IPS-NIHi11 (cell line): ENCODE measurements around the gene SEMA5A.

Experiments
- DNase-seq: peaks from one replicate; pipeline ENCODE4 v3.0.0; 2012; ENCODE audit warnings: mixed read lengths, low spot score

The SEMA5A gene

DNA sequence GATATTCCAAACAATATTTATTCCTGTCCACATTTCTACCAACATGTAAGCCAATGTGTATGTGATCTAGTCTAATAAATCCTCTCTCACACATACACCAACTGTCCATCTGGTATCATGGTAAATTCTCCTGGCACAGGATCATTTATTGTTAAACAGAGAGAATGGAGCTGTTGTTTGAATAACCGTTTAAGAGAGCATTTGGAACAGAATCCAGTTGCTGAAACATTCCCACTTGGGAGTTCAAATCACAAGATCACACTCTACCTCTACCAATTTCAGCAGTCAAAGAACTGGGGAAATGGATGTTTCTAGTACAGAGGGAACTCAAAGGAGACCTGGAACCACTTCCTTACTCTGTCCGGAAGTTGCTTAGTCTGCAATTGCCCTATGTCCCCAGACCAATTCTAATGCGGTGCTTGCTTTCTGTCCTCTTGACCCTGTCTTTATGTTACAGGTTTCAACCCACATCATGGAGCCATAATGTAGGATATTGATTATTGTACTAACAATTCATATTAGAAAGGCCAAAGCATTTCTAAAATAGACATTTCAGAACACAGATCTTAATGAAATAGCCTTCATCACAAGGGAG, 488.4 kb downstream of the SEMA5A start:
- no peak for DNase-seq

DNA sequence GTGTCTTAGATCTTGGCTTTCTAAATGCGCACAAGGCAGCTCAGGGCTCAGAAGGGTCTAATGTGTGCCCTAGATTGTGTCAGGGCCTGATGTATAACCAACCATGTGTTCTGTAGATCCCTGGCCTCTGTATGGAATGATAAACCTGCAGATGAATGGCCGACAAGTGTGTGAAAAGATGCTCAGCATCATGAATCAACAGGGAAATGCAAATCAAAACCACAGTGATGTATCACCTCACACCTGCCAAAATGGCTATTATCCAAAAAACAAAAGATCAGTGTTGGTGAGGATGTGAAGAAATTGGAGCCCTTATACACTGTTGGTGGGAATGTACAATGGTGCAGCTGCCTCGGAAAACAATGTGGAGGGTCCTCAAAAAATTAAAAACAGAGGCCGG, 489.8 kb downstream of the SEMA5A start:
- DNase-seq, result no peak

DNA sequence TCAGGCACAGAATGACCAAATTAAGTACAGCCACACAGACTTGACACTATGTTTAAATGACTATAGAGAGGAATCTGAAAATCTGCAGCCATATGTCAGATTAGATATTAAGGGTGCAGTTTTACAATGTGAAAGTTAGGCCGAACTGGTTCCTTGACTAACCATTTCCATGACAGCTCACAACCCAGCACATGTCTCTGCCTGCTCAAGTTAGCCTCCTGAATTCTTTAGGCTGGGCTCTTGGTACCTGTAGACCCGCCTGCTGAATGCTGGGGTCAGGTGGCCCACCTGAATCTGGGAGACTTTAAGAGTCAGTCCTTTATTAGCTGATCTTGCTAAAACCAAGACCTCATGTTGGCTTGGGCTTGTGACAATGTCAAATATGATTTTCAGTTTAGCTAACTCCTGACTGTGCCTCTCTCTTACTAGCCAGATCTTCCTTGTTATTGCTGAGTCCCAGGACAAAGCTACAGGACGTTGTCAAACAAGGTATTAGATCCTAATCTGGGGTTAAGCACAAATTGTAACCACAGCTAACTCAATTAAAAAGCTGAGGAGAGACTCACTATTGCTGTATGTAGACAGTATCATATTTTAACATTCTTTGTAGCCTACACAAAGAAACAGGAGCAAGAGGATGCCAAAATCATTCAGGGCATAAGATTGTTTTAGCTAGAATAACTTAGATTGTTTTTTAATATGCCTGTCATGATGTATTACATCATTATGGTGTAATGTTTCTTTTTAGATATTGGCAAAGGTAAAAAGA, 490.9 kb downstream of the SEMA5A start:
- no peak for DNase-seq

DNA sequence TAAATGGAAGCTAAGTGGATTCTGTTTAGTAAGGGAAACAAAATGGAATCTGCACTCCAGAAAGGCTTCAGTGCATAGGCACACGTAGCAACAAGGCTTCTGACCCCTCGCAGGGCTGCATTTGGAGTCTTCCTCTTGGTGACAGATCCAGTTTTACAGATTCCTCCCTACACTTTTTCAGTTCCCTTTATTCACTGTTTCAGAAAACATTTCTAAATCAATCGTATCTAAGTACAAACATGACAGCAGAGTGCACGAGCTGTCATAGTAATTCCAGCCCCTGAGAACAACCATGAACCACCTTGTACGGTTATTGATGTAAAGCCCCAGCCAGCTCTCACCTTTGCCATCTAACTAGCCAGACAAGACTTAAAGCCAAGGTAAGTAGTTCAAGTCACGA, 491.6 kb downstream of the SEMA5A start:
- no peak for DNase-seq

DNA sequence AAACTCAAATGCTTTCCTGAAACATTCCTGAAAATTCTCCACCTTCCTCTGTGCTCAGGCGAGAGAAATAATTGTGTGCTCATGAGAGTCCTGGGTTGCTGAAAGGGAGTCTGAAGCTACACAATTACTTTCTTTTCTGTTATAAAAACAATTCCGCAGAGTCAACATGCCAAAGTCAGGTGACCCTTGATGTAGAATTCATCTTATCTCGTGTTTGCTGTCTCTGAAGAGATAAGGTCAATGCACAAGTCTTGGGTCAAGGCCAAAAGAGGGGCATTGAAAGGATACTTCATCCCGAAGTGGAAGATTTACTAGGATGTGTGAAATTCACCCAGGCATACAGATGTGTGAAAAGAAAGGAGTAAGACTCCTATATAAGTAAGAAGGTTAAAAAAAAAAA, 493.5 kb downstream of the SEMA5A start:
- no peak for DNase-seq

DNA sequence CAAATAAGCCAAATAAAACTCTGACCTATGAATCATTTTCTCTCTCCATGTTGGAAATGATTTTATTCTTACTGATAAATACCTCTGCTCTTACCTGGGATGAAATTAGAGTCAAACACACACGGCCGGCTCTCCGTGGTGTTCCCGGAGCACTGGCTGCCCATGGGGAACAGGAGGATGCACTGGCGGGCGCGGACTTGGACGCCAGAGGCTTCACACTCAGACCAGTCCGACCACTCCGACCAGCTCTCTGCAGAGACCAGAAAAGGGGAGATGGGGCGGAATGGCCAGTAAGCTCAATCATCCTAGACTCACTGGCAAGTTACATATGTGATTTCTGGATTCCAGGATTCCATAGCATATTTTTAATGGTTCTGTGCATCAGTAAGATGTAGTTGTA, 494.1 kb downstream of the SEMA5A start:
- no peak for DNase-seq

DNA sequence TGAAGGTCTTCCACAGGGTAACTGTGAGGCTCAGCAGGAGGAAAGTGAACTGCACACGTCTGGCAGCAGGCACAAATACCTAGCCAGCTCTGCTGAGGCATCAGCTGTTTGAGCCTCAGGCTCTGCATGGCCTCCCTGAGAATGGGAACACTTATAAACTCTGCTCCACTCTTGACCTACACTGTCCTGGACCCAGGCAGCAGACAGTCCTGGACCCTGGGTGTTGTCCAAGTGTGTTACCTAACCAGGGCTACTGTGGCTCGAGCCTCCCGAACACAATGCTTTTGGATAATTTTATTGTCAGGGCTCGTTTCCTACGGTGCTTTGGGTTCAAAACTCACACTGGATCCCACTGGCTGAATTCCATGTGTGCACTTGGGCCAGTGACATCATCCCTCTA, 497.9 kb downstream of the SEMA5A start:
- DNase-seq, result no peak

DNA sequence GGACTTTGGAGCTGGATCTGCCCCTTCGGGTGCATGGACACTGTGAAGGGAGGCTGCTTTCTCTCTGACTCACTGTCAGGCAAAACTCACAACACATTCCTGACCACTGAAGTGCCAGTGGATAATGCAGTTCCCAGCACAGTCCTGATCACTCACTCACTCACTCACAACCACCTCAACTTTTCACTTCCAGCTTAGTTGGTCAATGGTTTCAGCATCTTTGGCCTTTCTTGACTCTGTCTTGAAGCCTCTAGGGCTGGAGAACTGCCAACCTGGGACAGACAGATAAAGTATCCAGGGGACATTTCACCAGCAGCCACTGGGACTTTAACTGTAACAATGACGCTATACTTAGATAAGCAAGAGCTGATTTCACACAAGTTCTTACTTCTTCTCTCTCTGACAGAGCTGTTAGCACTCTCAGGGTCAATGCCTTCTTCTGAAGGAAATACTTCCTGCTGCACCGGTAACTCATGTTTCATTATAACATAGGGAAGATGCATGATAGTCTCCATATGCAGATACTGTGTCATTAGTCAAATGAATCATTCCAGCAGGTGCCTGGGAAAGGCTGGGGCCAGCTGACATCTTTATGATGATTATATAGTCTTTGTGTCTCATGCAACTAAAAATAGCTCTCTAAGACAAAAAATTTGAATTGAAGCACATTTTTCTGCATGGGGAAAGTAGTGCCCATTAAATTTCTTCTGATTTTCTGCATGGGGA, 499.0 kb downstream of the SEMA5A start:
- no peak for DNase-seq

DNA sequence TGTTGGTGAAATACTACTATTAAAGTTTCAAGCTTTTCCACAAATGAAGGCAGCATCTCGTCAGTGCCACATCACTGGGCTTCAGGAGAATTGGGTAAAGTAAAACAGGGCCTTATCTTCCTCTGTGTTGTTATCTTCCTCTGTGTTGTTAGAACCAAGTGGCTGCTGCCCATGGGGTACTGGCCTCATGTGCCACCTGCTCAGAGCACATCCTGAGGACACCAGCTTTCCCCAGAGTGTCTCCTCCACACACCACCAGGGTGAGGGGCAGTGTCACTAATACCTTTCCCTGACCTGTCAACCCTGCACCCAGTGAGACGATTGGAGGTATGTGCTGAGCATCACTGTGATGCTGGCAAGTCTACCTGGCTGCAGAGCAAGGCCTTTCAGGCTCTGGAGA, 499.9 kb downstream of the SEMA5A start:
- no peak for DNase-seq

DNA sequence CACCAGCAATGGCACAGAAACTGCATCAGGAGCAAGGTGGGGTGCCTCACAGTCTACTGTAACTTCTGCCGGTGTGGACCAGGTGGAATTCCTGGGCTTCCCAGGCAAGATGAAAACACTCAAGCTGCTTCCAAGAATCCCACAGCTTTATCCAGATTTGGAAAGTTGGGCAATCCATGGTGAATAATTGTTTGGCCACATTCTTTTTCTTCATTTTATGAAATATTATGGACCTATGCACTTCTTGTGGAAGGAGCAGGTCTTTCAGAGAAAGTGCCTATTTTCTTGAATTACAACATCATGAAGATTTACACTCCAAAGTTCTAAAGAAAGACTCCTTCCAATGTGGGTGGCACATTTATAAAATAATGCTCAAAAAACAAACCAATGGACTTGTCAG, 503.6 kb downstream of the SEMA5A start:
- no peak for DNase-seq

DNA sequence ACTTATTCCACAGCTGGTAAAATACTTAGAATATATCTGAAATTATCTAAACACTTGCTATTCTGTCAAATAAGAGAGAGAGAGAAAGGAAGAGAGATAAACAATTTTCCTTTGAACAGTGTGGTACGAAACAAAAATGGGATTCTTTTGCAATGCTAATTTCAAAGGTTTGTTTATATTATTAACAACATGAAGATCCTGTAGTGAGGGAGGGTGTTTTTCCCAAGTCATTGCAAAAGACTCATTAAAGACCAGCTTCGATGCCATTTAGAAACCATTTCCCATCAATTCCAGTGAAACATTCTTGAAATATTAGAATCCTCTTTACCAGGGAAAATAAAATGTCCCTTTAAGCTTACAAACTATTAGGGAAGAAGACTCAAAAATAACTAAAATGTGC, 505.4 kb downstream of the SEMA5A start:
- DNase-seq, result no peak

DNA sequence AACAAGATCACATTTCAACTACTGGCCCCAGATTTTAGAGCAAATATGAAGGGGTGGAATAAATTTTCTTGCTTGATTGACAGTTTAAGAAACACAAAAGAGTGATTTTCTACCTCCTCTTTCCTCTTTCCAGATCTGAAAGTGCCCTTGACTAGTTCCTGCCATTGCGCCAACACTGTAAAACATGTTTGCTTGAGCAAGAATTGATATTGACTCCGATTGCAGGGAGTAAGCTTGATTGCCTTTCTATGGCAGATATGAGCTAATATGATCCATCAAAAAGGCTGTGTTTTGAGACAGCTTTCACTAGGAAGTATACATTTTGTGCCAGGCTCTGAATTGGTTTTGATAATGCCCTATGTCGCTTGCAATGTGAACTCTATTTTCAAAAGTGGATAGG, 508.8 kb downstream of the SEMA5A start:
- DNase-seq, result no peak

DNA sequence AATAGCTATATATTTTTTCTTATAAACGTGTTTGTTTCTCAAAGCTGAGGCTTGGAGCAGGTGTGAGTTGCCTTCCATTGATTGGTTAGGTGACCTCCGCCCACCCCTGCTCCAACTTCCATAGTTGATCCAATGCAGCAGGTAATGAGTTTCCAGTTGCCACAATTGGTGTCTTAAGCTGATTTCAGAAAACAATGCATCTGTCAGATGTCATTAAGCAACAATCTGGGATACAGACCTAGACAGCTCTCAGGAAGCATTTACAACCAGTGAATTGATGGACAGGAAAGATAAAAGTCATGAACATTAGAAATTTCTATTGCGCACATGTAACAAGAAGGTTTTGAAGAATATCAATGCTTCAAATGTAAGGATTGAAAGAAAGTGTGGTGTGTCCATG, 510.5 kb downstream of the SEMA5A start:
- no peak for DNase-seq

DNA sequence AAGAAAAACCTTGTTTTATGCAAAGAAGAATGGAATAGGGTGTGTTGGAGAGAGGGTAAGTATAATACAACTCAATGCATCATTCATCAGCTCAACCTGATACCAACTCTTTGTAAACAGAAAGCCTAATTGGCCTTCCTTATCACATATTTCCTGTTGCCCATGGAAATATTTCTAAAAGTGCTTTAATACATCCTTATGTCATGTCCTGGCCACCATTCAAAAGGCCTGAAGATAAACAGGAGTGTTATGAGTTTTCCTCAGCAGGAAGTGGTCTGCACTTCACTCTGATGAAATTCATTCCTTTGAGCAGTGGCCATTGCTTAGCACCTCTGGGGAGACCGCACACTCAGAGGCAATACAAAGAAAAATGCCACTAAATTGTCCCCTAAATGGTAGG, 511.2 kb downstream of the SEMA5A start:
- DNase-seq, result no peak

DNA sequence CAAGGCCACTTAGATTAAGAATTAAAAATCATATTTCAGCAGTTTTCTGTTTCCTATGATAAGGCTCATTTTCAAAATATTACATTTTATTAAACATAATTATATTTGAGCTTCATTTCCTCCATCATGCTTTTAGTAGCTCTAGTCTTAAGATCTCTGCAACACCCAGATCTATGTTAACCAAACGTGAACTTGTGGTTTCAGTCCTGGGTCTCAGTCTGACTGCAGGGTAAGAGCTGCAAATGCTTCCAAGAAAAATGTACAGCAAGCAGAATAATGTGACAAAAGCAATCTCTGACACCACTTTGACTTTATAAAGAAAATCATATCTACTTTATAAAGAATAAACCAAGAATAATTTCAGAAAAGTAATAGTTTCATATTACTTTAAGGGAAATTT, 512.4 kb downstream of the SEMA5A start:
- no peak for DNase-seq

DNA sequence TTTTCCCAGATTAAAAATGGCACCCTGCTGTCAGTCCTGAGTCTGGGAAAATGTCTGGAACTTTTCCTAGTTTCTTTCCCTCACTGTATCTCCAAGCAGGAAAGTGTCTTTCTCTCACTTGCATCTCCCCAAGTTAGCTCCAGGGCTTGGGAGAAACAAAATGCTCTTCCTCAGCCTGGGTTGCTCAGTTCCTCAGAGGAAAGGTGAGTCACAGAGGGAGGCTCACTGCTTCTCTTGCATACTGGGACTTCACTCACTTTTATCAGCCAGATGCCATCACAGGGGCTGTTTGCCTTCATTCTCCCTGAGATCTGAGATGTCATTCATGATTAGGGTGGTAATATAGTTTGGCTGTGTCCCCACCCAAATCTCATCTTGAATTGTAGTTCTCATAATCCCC, 519.9 kb downstream of the SEMA5A start:
- no peak for DNase-seq

DNA sequence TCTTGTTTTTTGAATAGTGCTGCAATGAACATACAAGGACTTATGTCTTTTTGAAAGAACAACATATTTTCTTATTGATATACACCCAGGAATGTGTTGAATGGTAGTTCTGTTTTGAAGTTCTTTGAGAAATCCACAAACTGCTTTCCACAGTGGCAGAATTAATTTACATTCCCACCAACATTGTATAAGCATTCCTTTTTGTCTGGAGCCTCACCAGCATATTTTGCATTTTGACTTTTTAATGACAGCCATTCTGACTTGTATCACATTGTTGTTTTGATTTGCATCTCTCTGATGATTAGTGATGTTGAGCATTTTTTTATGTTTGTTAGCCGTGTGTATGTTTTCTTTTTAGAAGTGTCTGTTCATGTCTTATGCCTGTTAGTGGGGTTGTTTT, 524.9 kb downstream of the SEMA5A start:
- no peak for DNase-seq

DNA sequence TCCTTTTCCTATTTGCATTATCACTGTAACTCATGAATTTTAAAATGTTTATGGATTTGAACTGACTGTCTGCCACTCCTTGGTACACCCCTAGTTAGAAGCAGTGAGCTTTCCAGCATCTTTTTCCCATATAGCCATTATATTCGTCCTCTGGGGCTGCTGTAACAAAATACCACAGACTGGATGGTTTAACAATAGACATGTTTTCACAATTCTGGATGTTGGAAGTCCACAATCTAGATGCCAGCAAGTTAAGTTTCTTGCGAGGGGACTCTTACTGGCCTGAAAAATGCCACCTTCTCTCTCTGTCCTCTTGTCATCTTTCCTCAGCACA, 530.0 kb downstream of the SEMA5A start:
- DNase-seq, result no peak

DNA sequence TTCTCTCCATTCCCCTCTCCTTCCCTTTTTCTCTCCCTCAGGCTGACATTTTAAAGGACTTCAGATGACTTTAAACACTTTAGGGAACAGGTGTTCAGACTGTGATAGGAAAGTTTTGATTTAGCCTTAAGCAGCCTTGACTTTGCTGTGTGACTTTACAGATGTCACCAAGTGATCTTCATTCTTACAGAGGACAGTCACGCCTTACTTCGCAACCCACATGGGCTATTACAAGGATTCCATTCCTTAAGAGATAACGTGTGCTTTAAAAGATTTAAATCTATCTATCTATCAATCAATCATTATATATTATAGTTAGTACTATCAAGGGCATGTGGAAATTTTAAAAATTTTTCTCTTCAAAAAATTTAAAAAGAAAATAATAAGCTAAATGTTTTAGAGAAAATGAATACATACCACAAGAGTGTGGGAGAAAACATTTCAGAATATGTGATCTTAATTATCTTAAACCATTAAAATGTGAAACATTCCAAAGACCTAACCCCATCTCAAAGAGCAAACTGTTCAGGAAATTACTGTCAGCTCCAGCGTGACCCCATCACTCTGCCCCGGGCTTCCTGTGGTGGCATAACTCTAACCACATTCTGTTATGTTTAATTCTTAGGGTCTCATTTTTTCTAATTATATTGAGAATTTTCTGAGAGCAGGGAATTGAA, 530.5 kb downstream of the SEMA5A start:
- DNase-seq, result no peak

DNA sequence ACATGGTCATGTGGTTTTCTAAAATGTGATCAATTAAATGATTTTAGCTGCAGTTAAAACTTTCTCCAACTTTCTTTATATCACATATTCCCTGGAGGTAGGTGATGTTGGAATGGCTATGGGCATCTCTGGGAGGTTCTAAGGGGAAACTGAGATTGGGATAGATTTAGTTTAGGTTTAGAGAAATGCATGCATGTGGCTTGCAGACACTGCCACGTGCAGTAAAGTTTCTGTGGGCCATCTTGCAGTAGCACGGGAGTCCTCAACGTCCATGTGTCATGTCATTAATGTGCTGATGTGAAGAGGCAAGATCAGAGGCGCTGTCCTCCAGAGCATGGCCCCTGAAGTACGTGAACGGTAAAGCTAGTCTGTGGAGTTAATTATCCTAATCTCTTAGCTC, 532.7 kb downstream of the SEMA5A start:
- no peak for DNase-seq

DNA sequence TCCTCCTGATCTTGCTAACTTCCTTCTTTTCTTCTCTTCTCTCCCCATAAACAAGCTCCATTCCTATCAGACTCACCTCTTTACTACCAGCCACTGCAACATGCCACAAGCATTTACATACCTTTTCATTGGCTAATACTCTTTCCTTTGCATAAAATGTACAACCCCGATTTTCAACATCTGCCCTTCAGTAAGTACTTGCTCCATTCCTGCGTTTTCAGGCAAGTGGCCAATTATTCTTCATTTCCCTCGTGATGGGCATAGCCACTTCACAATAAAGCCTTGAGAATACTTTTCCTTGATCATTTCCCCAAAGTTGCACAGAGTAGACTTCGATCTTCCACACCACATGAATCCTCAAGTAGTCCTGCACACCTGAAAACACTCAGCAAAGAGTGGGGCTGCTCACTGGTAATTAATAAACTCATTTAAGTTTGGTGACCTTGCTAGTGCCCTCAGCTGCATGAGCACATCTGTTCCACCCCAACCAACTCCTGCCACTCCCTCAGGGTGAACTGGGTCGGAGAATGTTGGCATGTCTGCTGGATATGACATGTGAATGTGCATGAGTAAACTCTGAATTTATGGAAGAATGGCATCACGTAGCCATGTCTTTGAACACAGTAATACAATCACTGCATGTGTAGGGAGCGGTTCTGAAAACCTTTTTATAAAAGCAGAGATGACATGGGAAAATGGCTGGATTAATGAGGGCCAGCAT, 535.8 kb downstream of the SEMA5A start:
- DNase-seq, result no peak

DNA sequence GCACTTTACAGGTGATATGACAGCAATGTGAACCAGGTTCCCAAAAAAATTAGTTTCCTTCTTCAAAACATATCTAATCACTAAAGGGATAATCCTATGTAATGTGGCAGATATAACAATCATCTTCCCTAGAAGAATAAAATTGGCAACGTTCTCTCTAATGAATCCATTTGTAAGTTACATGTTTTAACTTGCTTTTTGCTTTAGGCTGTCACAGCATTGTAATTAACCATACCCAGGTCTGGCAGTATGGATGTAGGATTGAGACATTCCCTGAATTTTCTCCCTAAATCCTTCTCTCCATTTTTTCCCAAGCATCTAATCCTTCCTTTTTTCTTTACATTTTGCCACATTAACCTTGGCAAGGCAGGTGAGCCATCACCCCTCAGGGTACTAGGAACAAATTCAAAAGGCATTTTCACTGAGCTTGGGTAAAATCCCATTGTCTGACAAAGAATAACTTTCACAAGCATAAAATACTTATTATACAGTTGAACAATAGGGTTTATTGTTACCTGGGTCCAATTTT, 548.3 kb downstream of the SEMA5A start:
- no peak for DNase-seq
